Measurements from ENCODE around the gene HSPA12B. TPM values are rescaled to one million over a fixed set of nuclear protein-coding genes. Genes with fewer than 3 reads are reported as not detected.

The HSPA12B gene
- polyA plus RNA-seq, 1 donor from 2014 or later: not detected

GRCh38 chr20:3744806-3745685 is 12.6 kb downstream of the HSPA12B start:
- no peak overlapping the region for H3K27ac ChIP-seq (ENCODE audit: low read length)
- no peaks in the 10 kb centered on the region for H3K9me3 ChIP-seq (ENCODE audit: low read length)
- H3K4me2 ChIP-seq (ENCODE audit: low read length): no peak overlapping the region
- no peak overlapping the region for H2AFZ ChIP-seq (ENCODE audit: low read depth, low read length)
- H3K27me3 ChIP-seq (ENCODE audit: insufficient read depth, low read depth, low read length): peaks cover 40% of the 10 kb centered on the region
- no peaks in the 10 kb centered on the region for H4K20me1 ChIP-seq (ENCODE audit: insufficient read depth)
- H3K9me2 ChIP-seq (ENCODE audit: insufficient read depth, low read length): no peaks in the 10 kb centered on the region
- no peak for TF ChIP-seq EZH2 (IDR thresholded peaks at IDR 0.05; ENCODE audit: borderline replicate concordance, insufficient read depth, low read length, poor library complexity, severe bottlenecking)
- no peak for TF ChIP-seq RAD21 (conservative IDR thresholded peaks at IDR 0.05)
- TF ChIP-seq TAF1 (IDR thresholded peaks at IDR 0.05; ENCODE audit: low read depth): no peak
- no peak for TF ChIP-seq REST (IDR thresholded peaks at IDR 0.05; ENCODE audit: borderline replicate concordance)
- no peak for TF ChIP-seq EP300 (conservative IDR thresholded peaks at IDR 0.05; ENCODE audit: poor library complexity, severe bottlenecking)
- no peak for TF ChIP-seq CTCF (IDR thresholded peaks at IDR 0.05; ENCODE audit: poor library complexity, severe bottlenecking)
- no peak for TF ChIP-seq POLR2AphosphoS5 (IDR thresholded peaks at IDR 0.05)
- no peak for TF ChIP-seq MXI1 (conservative IDR thresholded peaks at IDR 0.05; ENCODE audit: poor library complexity, severe bottlenecking)
- H3K36me3 ChIP-seq (ENCODE audit: insufficient read depth, low read length): no peaks in the 10 kb centered on the region
- no peaks in the 10 kb centered on the region for H3K79me2 ChIP-seq (replicated peaks; ENCODE audit: insufficient read depth, low read length)
- H3K4me3 ChIP-seq (ENCODE audit: low read length): peak overlapping the region; percentile 37
- H3F3A ChIP-seq (ENCODE audit: insufficient read depth, low read length, poor library complexity, severe bottlenecking): no peaks in the 10 kb centered on the region
- no peak overlapping the region for H3K9ac ChIP-seq (ENCODE audit: low read length)

- Histone ChIP-seq H3K27ac (ENCODE audit: low read length) (no peak overlapping the region), H3K9me2 (ENCODE audit: insufficient read depth, low read length) (no peaks in the 10 kb centered on the region), H2AFZ (ENCODE audit: low read depth, low read length) (no peak overlapping the region), H4K20me1 (ENCODE audit: insufficient read depth) (no peaks in the 10 kb centered on the region), H3K79me2 (replicated peaks; ENCODE audit: insufficient read depth, low read length) (no peaks in the 10 kb centered on the region), H3F3A (ENCODE audit: insufficient read depth, low read length, poor library complexity, severe bottlenecking) (no peaks in the 10 kb centered on the region), H3K9me3 (ENCODE audit: low read length) (no peaks in the 10 kb centered on the region), H3K36me3 (ENCODE audit: insufficient read depth, low read length) (no peaks in the 10 kb centered on the region), H3K4me3 (ENCODE audit: low read length) (peak overlapping the region; percentile 37), H3K27me3 (ENCODE audit: insufficient read depth, low read depth, low read length) (peaks cover 47% of the 10 kb centered on the region), H3K9ac (ENCODE audit: low read length) (no peak overlapping the region), H3K4me2 (ENCODE audit: low read length) (no peak overlapping the region)
- TF ChIP-seq TAF1 (IDR thresholded peaks at IDR 0.05; ENCODE audit: low read depth): no peak
- TF ChIP-seq MXI1 (conservative IDR thresholded peaks at IDR 0.05; ENCODE audit: poor library complexity, severe bottlenecking): no peak
- no peak for TF ChIP-seq EP300 (conservative IDR thresholded peaks at IDR 0.05; ENCODE audit: poor library complexity, severe bottlenecking)
- no peak for TF ChIP-seq CTCF (IDR thresholded peaks at IDR 0.05; ENCODE audit: poor library complexity, severe bottlenecking)
- no peak for TF ChIP-seq SMC3 (conservative IDR thresholded peaks at IDR 0.05; ENCODE audit: poor library complexity)
- TF ChIP-seq RAD21 (conservative IDR thresholded peaks at IDR 0.05): no peak
- TF ChIP-seq REST (IDR thresholded peaks at IDR 0.05; ENCODE audit: borderline replicate concordance): no peak
- no peak for TF ChIP-seq EZH2 (IDR thresholded peaks at IDR 0.05; ENCODE audit: borderline replicate concordance, insufficient read depth, low read length, poor library complexity, severe bottlenecking)
- no peak for TF ChIP-seq POLR2AphosphoS5 (IDR thresholded peaks at IDR 0.05)
Observed at GRCh38 chr20:3745686-3746173, 13.2 kb downstream of the HSPA12B start.
